B cell (primary cell): ENCODE data around the gene COL2A1. TPM values are rescaled to one million over a fixed set of nuclear protein-coding genes. Genes with fewer than 3 reads are reported as not detected.

Source experiments
- ATAC-seq: fragments of 200-7000 bp; cut with Tn5 transposase; one replicate; pipeline ENCODE4 v1.10.0; 2021; ENCODE audit warnings: low read depth, mild to moderate bottlenecking, moderate number of reproducible peaks, moderate library complexity
- CTCF ChIA-PET: fragments of 350-600 bp; sonication (Branson Sonifier 250); formaldehyde crosslinking; loops from one replicate; lab custom pipeline; 2021; ENCODE audit warnings: antibody characterized with exemption, inconsistent platforms; lab: Charles Lee
- POLR2A ChIA-PET: fragments of 350-600 bp; sonication (Branson Sonifier 250); formaldehyde crosslinking; loops from one replicate; lab custom pipeline; 2021; ENCODE audit warnings: antibody characterized with exemption; lab: Charles Lee
- DNase-seq: peaks from one replicate; pipeline ENCODE4 v3.0.0; 2013
- H2AFZ ChIP-seq: 2 replicates; pipeline ENCODE4 v1.6.1; 2012; ENCODE audit warnings: mild to moderate bottlenecking, low read depth, low read length; ENCODE audit not compliant: insufficient read depth, poor library complexity, severe bottlenecking
- H3K27ac ChIP-seq, 2 donors: 1 replicate in 1 of 2; 2 replicates in 1 of 2; pipeline ENCODE4 v1.5.1; 2012 to 2013; ENCODE audit warnings: low read length in 2 of 2, mild to moderate bottlenecking in 2 of 2, moderate library complexity in 1 of 2
- H3K27me3 ChIP-seq, 4 experiments: fragments of 200-600 bp in 1 of 4; sonication (generic) in 1 of 4; replicated peaks in 1 of 4; 1 replicate in 2 of 4; 2 replicates in 2 of 4; pipeline versions ENCODE4 v1.6.1 to v1.7.0; 2013 to 2016; ENCODE audit warnings: low read length in 3 of 4, mild to moderate bottlenecking in 2 of 4, mixed read lengths in 1 of 4, moderate library complexity in 1 of 4; ENCODE audit not compliant: insufficient read depth in 4 of 4, control insufficient read depth in 3 of 4; ENCODE audit errors: control extremely low read depth in 1 of 4
- H3K36me3 ChIP-seq, 2 experiments: replicated peaks in 1 of 2; 1 replicate in 1 of 2; 2 replicates in 1 of 2; pipeline versions ENCODE4 v1.6.1 to v1.7.1; 2013; ENCODE audit warnings: low read length in 1 of 2; ENCODE audit not compliant: insufficient read depth in 2 of 2, control insufficient read depth in 1 of 2; ENCODE audit errors: control extremely low read depth in 1 of 2, extremely low read depth in 1 of 2
- H3K4me1 ChIP-seq, 2 donors: fragments of 200-600 bp in 1 of 2; sonication (generic) in 1 of 2; 1 replicate in 1 of 2; 2 replicates in 1 of 2; pipeline versions ENCODE4 v1.5.1 to v1.6.1; 2013 to 2017; ENCODE audit warnings: low read length in 2 of 2; ENCODE audit not compliant: control insufficient read depth in 2 of 2, insufficient read depth in 2 of 2
- H3K4me2 ChIP-seq: replicated peaks from 2 replicates; pipeline ENCODE3; 2012; ENCODE audit warnings: mild to moderate bottlenecking, low read depth, low read length; ENCODE audit not compliant: poor library complexity, severe bottlenecking
- H3K4me3 ChIP-seq, 5 experiments: fragments of 200-600 bp in 1 of 5; sonication (generic) in 1 of 5; 1 replicate in 3 of 5; 2 replicates in 2 of 5; pipeline versions ENCODE4 v1.5.1 to v1.7.0; 2011 to 2016; ENCODE audit warnings: low read length in 4 of 5, mild to moderate bottlenecking in 4 of 5, low read depth in 2 of 5, control low read depth in 1 of 5, moderate library complexity in 1 of 5; ENCODE audit not compliant: insufficient read depth in 1 of 5; ENCODE audit errors: control extremely low read depth in 1 of 5, extremely low read depth in 1 of 5
- H3K79me2 ChIP-seq: fragments of 200-600 bp; sonication (generic); one replicate; pipeline ENCODE4 v1.6.0; 2016; ENCODE audit warnings: low read length; ENCODE audit not compliant: control insufficient read depth, insufficient read depth
- H3K9ac ChIP-seq: fragments of 200-600 bp; sonication (generic); 2 replicates; pipeline ENCODE4 v1.6.1; 2017; ENCODE audit warnings: mild to moderate bottlenecking, low read length, moderate library complexity
- H3K9me3 ChIP-seq, 3 donors: one replicate each; pipeline versions ENCODE4 v1.6.1 to v1.7.1; 2013; ENCODE audit warnings: low read length in 2 of 3; ENCODE audit not compliant: control insufficient read depth in 2 of 3, insufficient read depth in 1 of 3; ENCODE audit errors: control extremely low read depth in 1 of 3
- H4K20me1 ChIP-seq: 2 replicates; pipeline ENCODE4 v1.6.0; 2012; ENCODE audit warnings: mild to moderate bottlenecking, low read length; ENCODE audit not compliant: insufficient read depth, control insufficient read depth, poor library complexity, severe bottlenecking
- H3K27ac Mint-ChIP-seq: one replicate; pipeline ENCODE4 v1.8.0; 2021; ENCODE audit warnings: mixed read lengths
- H3K27me3 Mint-ChIP-seq: one replicate; pipeline ENCODE4 v1.8.0; 2021; ENCODE audit warnings: mixed read lengths
- H3K4me1 Mint-ChIP-seq: one replicate; pipeline ENCODE4 v1.8.0; 2021; ENCODE audit warnings: mixed read lengths
- H3K4me3 Mint-ChIP-seq: one replicate; pipeline ENCODE4 v1.8.0; 2021; ENCODE audit warnings: mixed read lengths
- H3K9me3 Mint-ChIP-seq: one replicate; pipeline ENCODE4 v1.8.0; 2022; ENCODE audit warnings: mixed read lengths; ENCODE audit not compliant: insufficient read depth
- CTCF ChIP-seq: fragments of 200-600 bp; IDR thresholded peaks from one replicate; pipeline ENCODE4 v1.8.0; 2022; ENCODE audit warnings: antibody characterized with exemption, mild to moderate bottlenecking
- EZH2 ChIP-seq: IDR thresholded peaks from 2 replicates; pipeline ENCODE4 v1.6.1; 2012; ENCODE audit warnings: borderline replicate concordance, low read depth, mild to moderate bottlenecking, moderate library complexity, low read length; ENCODE audit not compliant: insufficient read depth, poor library complexity, severe bottlenecking
- WGBS: methylation state at CpG from one replicate; pipeline ENCODE4 v1.1.5; 2013; ENCODE audit warnings: missing lambda C conversion rate; ENCODE audit not compliant: insufficient coverage; 5-methylcytosine and 5-hydroxymethylcytosine counted together
- intact Hi-C: fragments of 100-400 bp; cut with micrococcal nuclease; formaldehyde crosslinking; loops from one replicate; pipeline ENCODE4 v1.10.0; 2022
- polyA plus RNA-seq: library from polyadenylated mRNA; depleted of rRNA; stranded (reverse); fragments of >200 nt; gene quantifications from 2 replicates; pipeline ENCODE4 v1.2.3, GENCODE V29; 2012
- total RNA-seq, 2 donors: library from RNA; stranded (reverse); fragments of 120-200 nt in 1 of 2; gene quantifications; 1 replicate in 1 of 2; 2 replicates in 1 of 2; pipeline versions ENCODE4 v1.2.3 to v1.2.4, GENCODE V29; 2013 to 2022

COL2A1 gene
- total and polyA plus RNA-seq, 2 donors (not counting 1 experiment from before 2014, with no cell fraction given) = not detected

DNA sequence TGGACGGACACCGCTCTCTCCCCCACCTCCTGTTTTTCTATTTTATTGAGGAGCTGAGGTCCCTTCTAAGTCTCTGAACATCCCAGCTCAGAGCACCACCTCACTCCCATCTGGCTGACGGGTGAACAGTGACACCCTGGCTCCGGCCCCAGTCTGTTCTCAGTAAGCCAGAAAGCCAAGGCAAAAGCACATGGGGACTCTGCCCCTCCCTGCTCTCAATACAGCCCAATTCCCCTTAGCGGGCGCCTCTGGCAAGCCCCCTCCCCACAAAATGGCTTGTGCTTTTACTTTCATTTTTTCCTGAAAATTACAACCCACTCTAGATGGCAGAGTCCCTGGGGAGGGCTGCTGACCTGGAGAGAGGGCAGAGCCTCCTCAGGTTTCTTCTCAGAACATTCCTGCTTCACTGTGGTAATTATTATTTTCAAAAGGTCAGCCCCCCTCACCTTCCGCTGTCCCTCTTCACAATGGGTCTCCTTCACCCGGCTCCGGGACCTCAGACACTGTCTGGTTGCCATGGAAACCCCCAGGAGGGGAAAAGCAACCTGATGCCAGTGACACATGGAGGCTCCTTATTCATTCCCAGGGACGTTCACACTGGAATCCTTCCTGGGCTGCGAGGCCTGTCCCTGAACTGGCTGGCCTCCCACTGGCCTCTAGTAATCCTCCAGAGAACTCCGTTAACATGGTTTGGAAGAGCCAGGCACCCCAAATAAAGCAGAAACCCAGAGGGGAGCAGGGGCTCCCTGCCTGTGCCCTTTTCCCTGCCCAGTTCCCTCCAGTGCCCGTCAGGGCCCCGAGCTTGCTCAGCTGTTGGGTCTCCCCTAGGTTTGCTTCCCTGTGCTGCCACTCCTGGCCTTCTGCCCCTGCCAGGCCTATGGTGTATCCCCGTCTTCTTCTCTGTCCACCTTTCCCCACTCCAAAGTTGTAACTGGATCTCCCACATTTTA lies 15.9 kb downstream of the COL2A1 start:
- H3K27ac ChIP-seq = no peak overlapping the region
- WGBS = 96% methylated on average over 13 of the region's 15 CpGs
- H3K4me3 ChIP-seq = no peak overlapping the region
- peaks cover 4% of the 10 kb centered on the region for H3K27me3 Mint-ChIP-seq
- ChIA-PET POLR2A (no interaction called here), CTCF (interaction anchor here (1.6 kb wide), 1 partner anchor 28 kb away, joined by 4 read pairs; no protein-coding TSS in a partner anchor)
- no peak for TF ChIP-seq CTCF
- TF ChIP-seq EZH2 = no peak
- H4K20me1 ChIP-seq = no peaks in the 10 kb centered on the region
- no peaks in the 10 kb centered on the region for H3K9me3 ChIP-seq
- peaks cover 27 to 49% of the 10 kb centered on the region in 2 donors for H3K4me1 ChIP-seq
- no peak for ATAC-seq
- intact Hi-C loops = no loop called here
- no peak for DNase-seq
- no peaks in the 10 kb centered on the region for H3K9me3 Mint-ChIP-seq
- H3K27me3 ChIP-seq = peaks cover 0 to 11% (median 3%) of the 10 kb centered on the region in 4 experiments
- peaks cover 38% of the 10 kb centered on the region for H3K4me1 Mint-ChIP-seq
- H2AFZ ChIP-seq = no peak overlapping the region
- no peak overlapping the region for H3K9ac ChIP-seq
- no peak overlapping the region for H3K4me2 ChIP-seq
- H3K79me2 ChIP-seq = no peaks in the 10 kb centered on the region
- H3K4me3 Mint-ChIP-seq = no peak overlapping the region
- no peaks in the 10 kb centered on the region for H3K36me3 ChIP-seq
- peak overlapping the region; percentile 47 for H3K27ac Mint-ChIP-seq
